NCI-H2081 treated with DMSO at 0.1 percent for 48 hours (cell line): Measurements from ENCODE around the gene BAHCC1.
"Not testable (repeated sequence)": the region's sequence is repeated elsewhere in the genome, so short reads cannot be mapped to it uniquely, and the experiment has no call there.

ENCODE experiments used
- DNase-seq: peaks from one replicate; lab custom pipeline; 2025; lab: John Stamatoyannopoulos, UW

Gene BAHCC1

GRCh38 chr17:81394921-81395599 is at the start of gene BAHCC1:
Gene BAHCC1, plus strand, starts transcription at chr17:81395457. Its CDS starts 4,283 bp downstream, at chr17:81399740.
- DNase-seq: peak; percentile 94

GRCh38 chr17:81346090-81346907 is 49.0 kb upstream of the BAHCC1 start:
- DNase-seq: peak; percentile 78

GRCh38 chr17:81346908-81347349 is 48.3 kb upstream of the BAHCC1 start:
- DNase-seq: no peak

GRCh38 chr17:81347437-81347836 is 47.8 kb upstream of the BAHCC1 start:
- DNase-seq: no peak

GRCh38 chr17:81348097-81349055 is 46.9 kb upstream of the BAHCC1 start:
- DNase-seq: no peak

- no peak for DNase-seq
These were observed 45.6 kb upstream of the BAHCC1 start for GRCh38 chr17:81349397-81350319.

GRCh38 chr17:81350320-81350890 is 44.9 kb upstream of the BAHCC1 start:
- no peak for DNase-seq

GRCh38 chr17:81351329-81352052 is 43.8 kb upstream of the BAHCC1 start:
- not testable (repeated sequence) for DNase-seq

- not testable (repeated sequence) for DNase-seq
These were observed 43.2 kb upstream of the BAHCC1 start for GRCh38 chr17:81352056-81352455.

- no peak for DNase-seq
These were observed 40.9 kb upstream of the BAHCC1 start for GRCh38 chr17:81354252-81354953.

GRCh38 chr17:81354954-81355347 is 40.3 kb upstream of the BAHCC1 start:
- DNase-seq: no peak

- DNase-seq: no peak
These were observed 36.0 kb upstream of the BAHCC1 start for GRCh38 chr17:81359218-81359617.

- DNase-seq: not testable (repeated sequence)
These were observed 33.3 kb upstream of the BAHCC1 start for GRCh38 chr17:81362001-81362400.

GRCh38 chr17:81364278-81365147 is 30.7 kb upstream of the BAHCC1 start:
- no peak for DNase-seq

GRCh38 chr17:81365148-81365600 is 30.1 kb upstream of the BAHCC1 start:
- no peak for DNase-seq

- DNase-seq: peak; percentile 59
These were observed 29.4 kb upstream of the BAHCC1 start for GRCh38 chr17:81365601-81366585.

GRCh38 chr17:81366648-81367047 is 28.6 kb upstream of the BAHCC1 start:
- DNase-seq: no peak
